ENCODE results near the gene SNRPB2.

The SNRPB2 gene

DNA sequence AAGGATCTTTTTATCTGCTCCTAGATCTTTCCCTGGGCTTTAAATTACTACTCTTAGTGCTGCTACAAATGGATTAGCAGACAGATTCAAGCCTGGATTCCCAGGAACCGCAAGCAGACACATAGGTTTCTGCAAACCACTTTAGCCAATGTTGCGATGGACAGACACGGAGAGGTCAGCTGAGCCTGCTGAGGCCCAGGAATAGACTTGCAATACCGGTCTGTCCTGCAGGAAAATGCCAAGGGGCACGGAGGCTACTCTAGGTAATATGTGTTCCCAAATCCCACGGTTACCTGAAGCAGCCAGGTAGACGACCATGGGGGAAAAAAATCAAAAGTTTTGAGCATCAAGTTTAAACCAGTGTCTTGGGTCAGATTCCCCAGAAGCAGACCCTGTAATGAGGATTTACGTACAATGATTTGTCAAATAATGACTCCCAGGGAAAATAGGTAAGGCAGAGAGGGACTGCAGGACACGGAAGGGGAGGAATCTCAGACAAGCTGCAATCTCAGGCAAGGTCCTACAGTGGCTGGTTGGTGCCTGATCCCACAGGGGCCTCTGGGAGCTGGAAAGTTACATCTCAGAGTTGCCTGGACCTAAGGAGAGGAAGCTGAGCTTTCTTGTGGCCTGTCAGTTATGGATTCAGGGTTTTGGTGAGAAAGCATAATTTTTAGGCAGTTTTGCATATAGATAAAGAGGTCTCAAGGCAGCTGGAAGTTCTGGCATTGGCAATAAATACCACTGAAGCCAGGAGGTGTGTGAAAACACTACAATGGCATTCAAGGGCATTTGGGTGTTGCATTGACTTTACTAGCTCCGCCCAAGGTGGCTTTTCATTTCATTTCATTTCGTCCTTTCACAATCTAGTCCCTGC lies 30.8 kb downstream of the SNRPB2 start:
- H3K27ac ChIP-seq (ENCODE audit: low read depth, low read length) = no peak overlapping the region
- H3K4me3 ChIP-seq (ENCODE audit: low read depth in 1 of 2, low read length in 2 of 2) = no peak overlapping the region

GRCh38 chr20:16761305-16761829 lies 31.5 kb downstream of the SNRPB2 start:
- H3K36me3 ChIP-seq (ENCODE audit: insufficient read depth, low read length) = no peaks in the 10 kb centered on the region
- no peaks in the 10 kb centered on the region for H3K4me1 ChIP-seq (ENCODE audit: insufficient read depth, low read length)
- no peak overlapping the region for H3K9ac ChIP-seq (ENCODE audit: low read length)
- no peaks in the 10 kb centered on the region for H3K9me3 ChIP-seq (ENCODE audit: low read length)
- H3K27ac ChIP-seq (ENCODE audit: low read depth, low read length) = no peak overlapping the region
- no peak overlapping the region for H3K4me3 ChIP-seq (ENCODE audit: low read depth in 1 of 2, low read length in 2 of 2)
- H3K27me3 ChIP-seq (ENCODE audit: control insufficient read depth in 1 of 2, insufficient read depth in 2 of 2, low read length in 2 of 2) = no peaks in the 10 kb centered on the region

More for the DNA sequence above, 30.8 kb downstream of the SNRPB2 start:
- H3K9me3 ChIP-seq (ENCODE audit: low read length) = no peaks in the 10 kb centered on the region
- H3K27me3 ChIP-seq (ENCODE audit: control insufficient read depth in 1 of 2, insufficient read depth in 2 of 2, low read length in 2 of 2) = no peaks in the 10 kb centered on the region
- no peaks in the 10 kb centered on the region for H3K4me1 ChIP-seq (ENCODE audit: insufficient read depth, low read length)
- H3K9ac ChIP-seq (ENCODE audit: low read length) = no peak overlapping the region
- no peaks in the 10 kb centered on the region for H3K36me3 ChIP-seq (ENCODE audit: insufficient read depth, low read length)

DNA sequence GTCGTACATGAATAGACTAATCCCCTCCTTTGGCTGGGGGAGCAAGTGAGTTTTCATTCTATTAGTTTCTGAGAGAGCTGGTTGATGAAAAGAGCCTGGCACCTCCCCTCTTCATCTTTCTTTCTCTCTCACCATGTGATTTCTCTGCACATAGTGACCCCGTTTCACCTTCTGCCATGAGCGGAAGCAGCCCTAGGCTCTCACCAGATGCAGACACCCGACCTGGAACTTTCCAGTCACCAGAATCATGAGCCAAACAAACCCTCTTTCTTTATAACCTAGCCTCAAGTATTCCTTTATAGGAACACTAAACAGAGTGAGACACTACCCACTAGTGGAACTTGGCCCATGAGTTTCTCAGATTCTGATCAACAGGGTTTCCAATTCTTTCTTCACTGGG lies 34.7 kb downstream of the SNRPB2 start:
- Histone ChIP-seq H3K9me3 (ENCODE audit: low read length) (no peaks in the 10 kb centered on the region), H3K9ac (ENCODE audit: low read length) (no peak overlapping the region), H3K4me1 (ENCODE audit: insufficient read depth, low read length) (no peaks in the 10 kb centered on the region), H3K36me3 (ENCODE audit: insufficient read depth, low read length) (no peaks in the 10 kb centered on the region), H3K4me3 (ENCODE audit: low read depth in 1 of 2, low read length in 2 of 2) (no peak overlapping the region), H3K27ac (ENCODE audit: low read depth, low read length) (no peak overlapping the region), H3K27me3 (ENCODE audit: control insufficient read depth in 1 of 2, insufficient read depth in 2 of 2, low read length in 2 of 2) (no peaks in the 10 kb centered on the region)

- H3K27ac ChIP-seq (ENCODE audit: low read depth, low read length) = no peak overlapping the region
- H3K9ac ChIP-seq (ENCODE audit: low read length) = no peak overlapping the region
- H3K36me3 ChIP-seq (ENCODE audit: insufficient read depth, low read length) = no peaks in the 10 kb centered on the region
- H3K27me3 ChIP-seq (ENCODE audit: control insufficient read depth in 1 of 2, insufficient read depth in 2 of 2, low read length in 2 of 2) = no peaks in the 10 kb centered on the region
- no peak overlapping the region for H3K4me3 ChIP-seq (ENCODE audit: low read depth in 1 of 2, low read length in 2 of 2)
- H3K9me3 ChIP-seq (ENCODE audit: low read length) = no peaks in the 10 kb centered on the region
- no peaks in the 10 kb centered on the region for H3K4me1 ChIP-seq (ENCODE audit: insufficient read depth, low read length)
These were observed 41.4 kb downstream of the SNRPB2 start for GRCh38 chr20:16771213-16771612.

DNA sequence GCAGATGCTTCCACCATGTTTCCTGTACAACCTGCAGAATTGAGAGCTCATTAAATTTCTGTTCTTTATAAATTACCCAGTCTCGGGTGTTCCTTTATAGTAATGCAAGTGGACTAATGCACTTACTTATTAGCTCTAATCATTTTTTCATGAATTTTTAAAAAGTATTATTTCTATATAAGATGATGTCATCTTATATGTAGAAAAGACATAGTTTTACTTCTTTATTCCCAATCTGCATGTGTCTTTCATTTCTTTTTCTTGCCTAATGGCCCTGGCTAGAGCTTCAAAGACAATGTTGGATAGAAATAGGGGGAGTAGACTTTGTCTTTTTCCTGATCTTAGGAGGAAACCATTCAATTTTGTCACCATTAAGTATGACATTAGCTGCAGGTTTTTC lies 46.1 kb downstream of the SNRPB2 start:
- Histone ChIP-seq H3K9me3 (ENCODE audit: low read length) (no peaks in the 10 kb centered on the region), H3K27ac (ENCODE audit: low read depth, low read length) (no peak overlapping the region), H3K27me3 (ENCODE audit: control insufficient read depth in 1 of 2, insufficient read depth in 2 of 2, low read length in 2 of 2) (no peaks in the 10 kb centered on the region), H3K4me1 (ENCODE audit: insufficient read depth, low read length) (no peaks in the 10 kb centered on the region), H3K4me3 (ENCODE audit: low read depth in 1 of 2, low read length in 2 of 2) (no peak overlapping the region), H3K36me3 (ENCODE audit: insufficient read depth, low read length) (no peaks in the 10 kb centered on the region), H3K9ac (ENCODE audit: low read length) (no peak overlapping the region)

GRCh38 chr20:16777126-16777525 lies 47.3 kb downstream of the SNRPB2 start:
- Histone ChIP-seq H3K4me1 (ENCODE audit: insufficient read depth, low read length) (no peaks in the 10 kb centered on the region), H3K4me3 (ENCODE audit: low read depth in 1 of 2, low read length in 2 of 2) (no peak overlapping the region), H3K9ac (ENCODE audit: low read length) (no peak overlapping the region), H3K27ac (ENCODE audit: low read depth, low read length) (no peak overlapping the region), H3K27me3 (ENCODE audit: control insufficient read depth in 1 of 2, insufficient read depth in 2 of 2, low read length in 2 of 2) (no peaks in the 10 kb centered on the region), H3K9me3 (ENCODE audit: low read length) (no peaks in the 10 kb centered on the region), H3K36me3 (ENCODE audit: insufficient read depth, low read length) (no peaks in the 10 kb centered on the region)

DNA sequence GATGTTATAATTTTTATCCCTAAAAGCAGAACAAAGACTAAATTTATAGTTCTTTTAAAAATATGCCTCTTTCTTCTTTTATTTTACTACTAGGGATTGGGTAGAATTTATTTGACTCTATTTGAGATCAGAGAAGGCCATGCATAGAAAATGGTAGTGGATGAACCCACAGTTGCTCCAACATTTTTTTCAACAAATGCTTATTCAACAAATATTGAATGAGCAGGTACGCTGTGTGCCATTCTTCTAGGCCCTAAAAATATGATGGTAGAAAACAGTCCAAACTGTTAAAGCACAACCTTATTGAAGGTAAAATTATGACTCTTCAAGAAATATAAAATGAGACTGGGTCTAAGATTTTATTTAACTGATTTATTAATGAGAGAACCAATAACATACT lies 48.3 kb downstream of the SNRPB2 start:
- Histone ChIP-seq H3K9ac (ENCODE audit: low read length) (no peak overlapping the region), H3K27ac (ENCODE audit: low read depth, low read length) (no peak overlapping the region), H3K9me3 (ENCODE audit: low read length) (no peaks in the 10 kb centered on the region), H3K4me1 (ENCODE audit: insufficient read depth, low read length) (no peaks in the 10 kb centered on the region), H3K4me3 (ENCODE audit: low read depth in 1 of 2, low read length in 2 of 2) (no peak overlapping the region), H3K27me3 (ENCODE audit: control insufficient read depth in 1 of 2, insufficient read depth in 2 of 2, low read length in 2 of 2) (no peaks in the 10 kb centered on the region), H3K36me3 (ENCODE audit: insufficient read depth, low read length) (no peaks in the 10 kb centered on the region)

DNA sequence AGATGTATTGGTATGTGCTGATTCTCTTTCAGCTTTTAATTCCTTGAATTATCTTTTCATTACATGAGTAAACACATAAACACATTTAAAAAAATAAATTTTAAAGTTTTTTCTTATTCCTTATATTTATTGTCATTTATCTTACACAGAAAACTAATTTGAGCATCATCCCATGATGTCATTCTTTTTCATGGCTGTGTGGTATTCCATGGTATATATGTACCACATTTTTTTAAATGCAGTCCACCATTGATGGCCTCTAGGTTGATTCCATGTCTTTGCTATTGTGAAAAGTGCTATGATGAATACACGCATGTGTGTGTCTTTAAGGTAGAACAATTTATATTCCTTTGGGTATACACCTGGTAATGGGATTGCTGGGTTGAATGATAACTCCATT lies 51.7 kb downstream of the SNRPB2 start:
- Histone ChIP-seq H3K9me3 (ENCODE audit: low read length) (no peaks in the 10 kb centered on the region), H3K27ac (ENCODE audit: low read depth, low read length) (no peak overlapping the region), H3K4me3 (ENCODE audit: low read depth in 1 of 2, low read length in 2 of 2) (no peak overlapping the region), H3K9ac (ENCODE audit: low read length) (no peak overlapping the region), H3K36me3 (ENCODE audit: insufficient read depth, low read length) (no peaks in the 10 kb centered on the region), H3K4me1 (ENCODE audit: insufficient read depth, low read length) (no peaks in the 10 kb centered on the region), H3K27me3 (ENCODE audit: control insufficient read depth in 1 of 2, insufficient read depth in 2 of 2, low read length in 2 of 2) (no peaks in the 10 kb centered on the region)

GRCh38 chr20:16785226-16785625 lies 55.4 kb downstream of the SNRPB2 start:
- H3K27me3 ChIP-seq (ENCODE audit: control insufficient read depth in 1 of 2, insufficient read depth in 2 of 2, low read length in 2 of 2) = no peaks in the 10 kb centered on the region
- H3K4me3 ChIP-seq (ENCODE audit: low read depth in 1 of 2, low read length in 2 of 2) = no peak overlapping the region
- no peaks in the 10 kb centered on the region for H3K36me3 ChIP-seq (ENCODE audit: insufficient read depth, low read length)
- H3K4me1 ChIP-seq (ENCODE audit: insufficient read depth, low read length) = no peaks in the 10 kb centered on the region
- no peaks in the 10 kb centered on the region for H3K9me3 ChIP-seq (ENCODE audit: low read length)
- no peak overlapping the region for H3K27ac ChIP-seq (ENCODE audit: low read depth, low read length)
- no peak overlapping the region for H3K9ac ChIP-seq (ENCODE audit: low read length)
